GM12878 (cell line): ENCODE data around the gene C1GALT1. TPM values are rescaled to one million over a fixed set of nuclear protein-coding genes. Genes with fewer than 3 reads are reported as not detected.

Experiments
- BCLAF1 ChIP-seq: fragments of 450-650 bp; IDR thresholded peaks from 2 replicates; pipeline ENCODE4 v1.6.1; 2017; ENCODE audit warnings: antibody characterized with exemption, mild to moderate bottlenecking, moderate library complexity
- CEBPB ChIP-seq, 2 experiments: fragments of 150-350 bp in 1 of 2; IDR thresholded peaks; 2 replicates each; pipeline ENCODE4 v1.6.1; 2012 to 2014; ENCODE audit warnings: low read depth in 2 of 2, low read length in 2 of 2, borderline replicate concordance in 1 of 2, inconsistent platforms in 1 of 2
- CHD1 ChIP-seq: IDR thresholded peaks from 2 replicates; pipeline ENCODE4 v1.6.1; 2012; ENCODE audit warnings: low read depth, low read length, improper control_type of control experiment
- DPF2 ChIP-seq: fragments of 450-650 bp; IDR thresholded peaks from 2 replicates; pipeline ENCODE4 v1.6.1; 2017; ENCODE audit warnings: mild to moderate bottlenecking
- ESRRA ChIP-seq: IDR thresholded peaks from 2 replicates; pipeline ENCODE4 v1.6.1; 2012; ENCODE audit warnings: mild to moderate bottlenecking, low read length, improper control_type of control experiment
- GABPA ChIP-seq: IDR thresholded peaks from 2 replicates; pipeline ENCODE4 v1.6.1; 2014; ENCODE audit warnings: antibody characterized with exemption, low read depth, mild to moderate bottlenecking, inconsistent platforms
- HDAC2 ChIP-seq: fragments of 200-600 bp; sonication (generic); IDR thresholded peaks from 2 replicates; pipeline ENCODE4 v1.6.1; 2017
- IKZF1 ChIP-seq: fragments of 450-650 bp; conservative IDR thresholded peaks from 2 replicates; pipeline ENCODE4 v1.6.1; 2017; ENCODE audit warnings: antibody characterized with exemption, mild to moderate bottlenecking
- KLF5 ChIP-seq: fragments of 450-650 bp; IDR thresholded peaks from 2 replicates; pipeline ENCODE4 v1.6.1; 2014; ENCODE audit warnings: mild to moderate bottlenecking; ENCODE audit not compliant: partially characterized antibody
- MXI1 ChIP-seq: fragments of 150-350 bp; IDR thresholded peaks from 2 replicates; pipeline ENCODE4 v1.6.1; 2011; ENCODE audit warnings: low read depth, mild to moderate bottlenecking, inconsistent platforms, low read length, improper control_type of control experiment
- NFXL1 ChIP-seq: fragments of 450-650 bp; IDR thresholded peaks from 2 replicates; pipeline ENCODE4 v1.6.1; 2017; ENCODE audit warnings: antibody characterized with exemption, mild to moderate bottlenecking, borderline replicate concordance
- NFYB ChIP-seq: IDR thresholded peaks from 2 replicates; pipeline ENCODE4 v1.6.1; 2011; ENCODE audit warnings: low read depth, mild to moderate bottlenecking, low read length, improper control_type of control experiment, moderate library complexity; ENCODE audit not compliant: insufficient read depth
- NR2C2 ChIP-seq: IDR thresholded peaks from 2 replicates; pipeline ENCODE4 v1.6.1; 2011; ENCODE audit warnings: borderline replicate concordance, low read depth; ENCODE audit not compliant: control insufficient read depth, insufficient read length
- POLR2A ChIP-seq: IDR thresholded peaks from 2 replicates; pipeline ENCODE4 v1.6.1; 2011; ENCODE audit warnings: low read depth, mild to moderate bottlenecking, low read length
- RCOR1 ChIP-seq: conservative IDR thresholded peaks from 2 replicates; pipeline ENCODE4 v1.6.1; 2012; ENCODE audit warnings: low read depth, low read length, improper control_type of control experiment
- RUNX3 ChIP-seq: IDR thresholded peaks from 2 replicates; pipeline ENCODE4 v1.6.1; 2012; ENCODE audit warnings: low read length, inconsistent platforms
- SMAD1 ChIP-seq: fragments of 450-650 bp; IDR thresholded peaks from 2 replicates; pipeline ENCODE4 v1.6.1; 2018; ENCODE audit warnings: mild to moderate bottlenecking, low read depth; ENCODE audit not compliant: partially characterized antibody
- STAT1 ChIP-seq: fragments of 450-650 bp; conservative IDR thresholded peaks from 2 replicates; pipeline ENCODE4 v1.6.1; 2014; ENCODE audit warnings: antibody characterized with exemption, mild to moderate bottlenecking
- STAT3 ChIP-seq: IDR thresholded peaks from 2 replicates; pipeline ENCODE4 v1.6.1; 2011; ENCODE audit warnings: low read depth, low read length, improper control_type of control experiment
- TARDBP ChIP-seq: IDR thresholded peaks from 2 replicates; pipeline ENCODE4 v1.6.1; 2016; ENCODE audit warnings: borderline replicate concordance
- polyA plus RNA-seq, 11 experiments: library from polyadenylated mRNA; depleted of rRNA in 4 of 11; unstranded in 6 of 11; stranded (reverse) in 5 of 11; fragments of >200 nt; fragmentation: Nextera tagmentation in 4 of 11; fragmentation: Illumina TruSeq in 1 of 11; extraction: Ambion mirVana in 4 of 11; extraction: Trizol in 1 of 11; gene quantifications; 1 replicate in 1 of 11; 2 replicates in 10 of 11; pipeline versions ENCODE4 v1.2.1 to v1.2.3, GENCODE V29; 2011 to 2016; ENCODE audit warnings: inconsistent platforms in 2 of 11, missing spikeins in 2 of 11, low read depth in 1 of 11
- total RNA-seq, 4 experiments: library from RNA; depleted of rRNA in 3 of 4; stranded (reverse); fragments of >200 nt in 3 of 4; fragmentation: Illumina TruSeq in 1 of 4; extraction: Trizol in 1 of 4; gene quantifications; 2 replicates each; pipeline versions ENCODE4 v1.2.1 to v1.2.3, GENCODE V29; 2013 to 2021
- TF ChIP-seq, protein P1 (sequence below): fragments of 450-650 bp; formaldehyde crosslinking; IDR thresholded peaks from 2 replicates; pipeline ENCODE4 v1.4.0; 2020; ENCODE audit warnings: mild to moderate bottlenecking, moderate library complexity
- TF ChIP-seq, protein P2 (sequence below): IDR thresholded peaks from 2 replicates; pipeline ENCODE4 v1.6.1; 2011; ENCODE audit warnings: low read depth, low read length, improper control_type of control experiment, borderline replicate concordance

The C1GALT1 gene
- total and polyA plus RNA-seq, 10 of the 15 experiments (the other 5 are each of a cell fraction or from before 2014, with no cell fraction given), result 1.6 to 25.0 (median 8.5) TPM

DNA sequence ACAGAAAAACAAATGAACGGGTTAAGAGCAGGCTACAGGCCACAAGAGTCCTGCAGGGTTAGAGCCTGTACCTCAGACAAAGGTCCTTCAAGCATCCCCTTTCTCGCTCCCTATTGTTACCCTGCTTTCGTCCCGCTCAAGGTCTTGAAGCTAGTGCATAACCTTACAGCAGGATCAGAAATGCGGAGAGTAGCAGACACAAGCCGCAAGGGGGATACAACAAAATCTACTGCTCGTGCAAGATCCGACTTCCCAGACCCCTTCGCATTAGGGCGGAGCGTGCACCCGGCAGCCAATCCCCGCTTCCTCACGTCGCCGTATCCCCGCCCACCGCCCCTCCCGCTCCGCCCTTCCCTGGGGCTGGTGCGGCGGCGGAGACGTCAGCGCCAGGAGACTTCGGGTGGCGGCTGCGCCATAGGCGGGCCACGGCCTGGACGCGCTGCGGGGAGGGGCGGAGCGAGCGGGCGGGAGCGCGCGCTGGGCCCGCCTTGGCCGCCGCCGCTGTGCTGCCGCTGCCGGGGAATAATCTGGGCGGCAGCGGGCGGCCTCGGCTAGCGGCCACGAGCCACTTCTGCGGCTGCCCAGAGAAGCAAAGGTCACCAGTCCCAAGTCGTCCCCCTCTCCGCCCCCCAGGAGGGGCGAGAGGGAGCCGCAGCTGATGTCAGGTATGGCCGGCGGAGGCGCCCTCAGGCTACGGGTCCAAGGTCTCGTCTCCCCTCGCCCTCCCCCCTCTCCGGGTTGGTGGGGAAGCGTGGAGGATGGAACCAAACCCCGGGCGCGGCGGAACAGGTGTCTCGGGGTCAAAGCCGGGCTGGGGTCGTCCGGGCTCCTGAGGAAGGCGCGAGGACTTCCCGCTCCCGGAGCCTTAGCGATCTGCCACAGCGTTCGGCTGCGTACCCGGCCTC is at the start of gene C1GALT1 (continued):
- TF ChIP-seq, protein P1, sequence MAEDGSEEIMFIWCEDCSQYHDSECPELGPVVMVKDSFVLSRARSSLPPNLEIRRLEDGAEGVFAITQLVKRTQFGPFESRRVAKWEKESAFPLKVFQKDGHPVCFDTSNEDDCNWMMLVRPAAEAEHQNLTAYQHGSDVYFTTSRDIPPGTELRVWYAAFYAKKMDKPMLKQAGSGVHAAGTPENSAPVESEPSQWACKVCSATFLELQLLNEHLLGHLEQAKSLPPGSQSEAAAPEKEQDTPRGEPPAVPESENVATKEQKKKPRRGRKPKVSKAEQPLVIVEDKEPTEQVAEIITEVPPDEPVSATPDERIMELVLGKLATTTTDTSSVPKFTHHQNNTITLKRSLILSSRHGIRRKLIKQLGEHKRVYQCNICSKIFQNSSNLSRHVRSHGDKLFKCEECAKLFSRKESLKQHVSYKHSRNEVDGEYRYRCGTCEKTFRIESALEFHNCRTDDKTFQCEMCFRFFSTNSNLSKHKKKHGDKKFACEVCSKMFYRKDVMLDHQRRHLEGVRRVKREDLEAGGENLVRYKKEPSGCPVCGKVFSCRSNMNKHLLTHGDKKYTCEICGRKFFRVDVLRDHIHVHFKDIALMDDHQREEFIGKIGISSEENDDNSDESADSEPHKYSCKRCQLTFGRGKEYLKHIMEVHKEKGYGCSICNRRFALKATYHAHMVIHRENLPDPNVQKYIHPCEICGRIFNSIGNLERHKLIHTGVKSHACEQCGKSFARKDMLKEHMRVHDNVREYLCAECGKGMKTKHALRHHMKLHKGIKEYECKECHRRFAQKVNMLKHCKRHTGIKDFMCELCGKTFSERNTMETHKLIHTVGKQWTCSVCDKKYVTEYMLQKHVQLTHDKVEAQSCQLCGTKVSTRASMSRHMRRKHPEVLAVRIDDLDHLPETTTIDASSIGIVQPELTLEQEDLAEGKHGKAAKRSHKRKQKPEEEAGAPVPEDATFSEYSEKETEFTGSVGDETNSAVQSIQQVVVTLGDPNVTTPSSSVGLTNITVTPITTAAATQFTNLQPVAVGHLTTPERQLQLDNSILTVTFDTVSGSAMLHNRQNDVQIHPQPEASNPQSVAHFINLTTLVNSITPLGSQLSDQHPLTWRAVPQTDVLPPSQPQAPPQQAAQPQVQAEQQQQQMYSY (CRISPR knock-in tag), result no peak
- TF ChIP-seq STAT1 (no peak), KLF5 (peak; percentile 23), STAT3 (no peak), HDAC2 (no peak), GABPA (no peak), TARDBP (no peak), NFXL1 (no peak), ESRRA (no peak), CEBPB (IDR thresholded peaks at IDR 0.05; ENCODE audit: borderline replicate concordance in 1 of 2, low read depth in 2 of 2, low read length in 2 of 2) (peak in 1 of 2 experiments; percentile 46; a peak in 2 of 4 replicates), NFYB (peak; percentile 56; the same call in 1 of the 2 replicates), SMAD1 (peak; percentile 66), BCLAF1 (no peak), DPF2 (peak; percentile 77; the same call in 1 of the 2 replicates), RUNX3 (peak; percentile 49), POLR2A (peak; percentile 81), MXI1 (peak; percentile 5), IKZF1 (peak; percentile 75), CHD1 (no peak), NR2C2 (no peak), RCOR1 (no peak)
- TF ChIP-seq, protein P2, sequence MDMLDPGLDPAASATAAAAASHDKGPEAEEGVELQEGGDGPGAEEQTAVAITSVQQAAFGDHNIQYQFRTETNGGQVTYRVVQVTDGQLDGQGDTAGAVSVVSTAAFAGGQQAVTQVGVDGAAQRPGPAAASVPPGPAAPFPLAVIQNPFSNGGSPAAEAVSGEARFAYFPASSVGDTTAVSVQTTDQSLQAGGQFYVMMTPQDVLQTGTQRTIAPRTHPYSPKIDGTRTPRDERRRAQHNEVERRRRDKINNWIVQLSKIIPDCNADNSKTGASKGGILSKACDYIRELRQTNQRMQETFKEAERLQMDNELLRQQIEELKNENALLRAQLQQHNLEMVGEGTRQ, result no peak
